Breast epithelium (tissue), 3 donors: ENCODE data around the gene RAX.

Source experiments
- CTCF ChIP-seq, 3 donors: fragments of 450-650 bp; IDR thresholded peaks; one replicate each; pipeline ENCODE4 v1.5.1; 2016 to 2017; ENCODE audit warnings: antibody characterized with exemption in 3 of 3, mild to moderate bottlenecking in 3 of 3, moderate library complexity in 3 of 3
- POLR2A ChIP-seq: fragments of 450-650 bp; IDR thresholded peaks from one replicate; pipeline ENCODE4 v1.6.1; 2016; ENCODE audit warnings: antibody characterized with exemption, mild to moderate bottlenecking, moderate library complexity
- POLR2AphosphoS5 ChIP-seq, 3 donors: sonication (generic); formaldehyde crosslinking; IDR thresholded peaks; one replicate each; pipeline ENCODE4 v1.6.1; 2017; ENCODE audit warnings: antibody characterized with exemption in 3 of 3

GRCh38 chr18:59279722-59280121 lies 6.5 kb upstream of the RAX start:
- TF ChIP-seq CTCF (IDR thresholded peaks at IDR 0.05), result no peak
- TF ChIP-seq POLR2AphosphoS5 (IDR thresholded peaks at IDR 0.05), result no peak
- no peak for TF ChIP-seq POLR2A
